HTR-8/SVneo (cell line): ENCODE data around the gene PIGO.
A peak's percentile ranks its signal among the peaks of the same experiment; 100 is the strongest.

Experiments used
- DNase-seq: peaks from one replicate; pipeline ENCODE4 v3.0.0; 2011; ENCODE audit warnings: low spot score, mixed read lengths; ENCODE audit not compliant: insufficient read length
- FAIRE-seq: peaks from 2 replicates; lab custom pipeline; 2011; peaks lifted over from hg19 to GRCh38; lab: Jason Lieb, UNC

PIGO gene

GRCh38 chr9:35096035-35096849, at the start of gene PIGO:
Gene PIGO (minus strand): TSS chr9:35096591. CDS start chr9:35095565, 1,026 bp downstream.
- FAIRE-seq (peak; percentile 54), DNase-seq (peak; percentile 70)

GRCh38 chr9:35142037-35142436, 45.6 kb upstream of the PIGO start:
- no peak for FAIRE-seq
- DNase-seq, result no peak

- DNase-seq (no peak), FAIRE-seq (no peak)
Observed at GRCh38 chr9:35140093-35140492, 43.7 kb upstream of the PIGO start.

- FAIRE-seq (no peak), DNase-seq (no peak)
Observed at GRCh38 chr9:35136866-35137265, 40.5 kb upstream of the PIGO start.

- DNase-seq (no peak), FAIRE-seq (no peak)
Observed at GRCh38 chr9:35135988-35136387, 39.6 kb upstream of the PIGO start.

GRCh38 chr9:35134920-35135319, 38.5 kb upstream of the PIGO start:
- FAIRE-seq, result no peak
- DNase-seq, result no peak

GRCh38 chr9:35116898-35117551, 20.6 kb upstream of the PIGO start:
- DNase-seq, result peak; percentile 65
- FAIRE-seq, result no peak

- FAIRE-seq (no peak), DNase-seq (no peak)
Observed at GRCh38 chr9:35116539-35116897, 20.1 kb upstream of the PIGO start.

- FAIRE-seq, result no peak
Observed at GRCh38 chr9:35115680-35116538, 19.5 kb upstream of the PIGO start, which contains the start of gene ATOSB. Gene ATOSB (minus strand): TSS chr9:35115862. CDS start chr9:35108274, 7,588 bp downstream.

GRCh38 chr9:35114840-35115628, 18.6 kb upstream of the PIGO start:
- DNase-seq, result no peak

More at GRCh38 chr9:35115680-35116538, 19.5 kb upstream of the PIGO start, which contains the start of gene ATOSB:
- peak; percentile 65 for DNase-seq

GRCh38 chr9:35114113-35114839, 17.9 kb upstream of the PIGO start:
- FAIRE-seq, result no peak
- DNase-seq, result peak; percentile 32

More at GRCh38 chr9:35114840-35115628, 18.6 kb upstream of the PIGO start:
- FAIRE-seq, result no peak

GRCh38 chr9:35112257-35113020, 16.0 kb upstream of the PIGO start:
- no peak for DNase-seq
- no peak for FAIRE-seq

- FAIRE-seq (no peak), DNase-seq (peak; percentile 80)
Observed at GRCh38 chr9:35111001-35111933, 14.9 kb upstream of the PIGO start.

- no peak for FAIRE-seq
- no peak for DNase-seq
Observed at GRCh38 chr9:35110327-35110761, 14.0 kb upstream of the PIGO start.

GRCh38 chr9:35108946-35109575, 12.7 kb upstream of the PIGO start:
- DNase-seq (no peak), FAIRE-seq (no peak)

- FAIRE-seq (no peak), DNase-seq (no peak)
Observed at GRCh38 chr9:35108461-35108860, 12.1 kb upstream of the PIGO start.
